GM12878 (cell line): ENCODE data around the gene IGF2R.

Experiments used
- CHD1 ChIP-seq: IDR thresholded peaks from 2 replicates; pipeline ENCODE4 v1.6.1; 2012; ENCODE audit warnings: low read depth, low read length, improper control_type of control experiment
- CHD4 ChIP-seq: fragments of 200-600 bp; sonication (generic); IDR thresholded peaks from 2 replicates; pipeline ENCODE4 v1.6.1; 2016; ENCODE audit warnings: mild to moderate bottlenecking
- CTCF ChIP-seq, 3 experiments: IDR thresholded peaks in 2 of 3; conservative IDR thresholded peaks in 1 of 3; 2 replicates each; pipeline ENCODE4 v1.5.1; 2011; ENCODE audit warnings: low read depth in 3 of 3, low read length in 3 of 3, mild to moderate bottlenecking in 3 of 3, control low read depth in 2 of 3, moderate library complexity in 2 of 3, inconsistent platforms in 1 of 3, mixed read lengths in 1 of 3; ENCODE audit not compliant: control insufficient read depth in 2 of 3, insufficient read depth in 1 of 3; ENCODE audit errors: extremely low read depth in 1 of 3
- EGR1 ChIP-seq, 2 experiments: IDR thresholded peaks; 1 replicate in 1 of 2; 2 replicates in 1 of 2; pipeline ENCODE4 v1.6.1; 2011 to 2012; ENCODE audit warnings: low read depth in 2 of 2, low read length in 2 of 2, borderline replicate concordance in 1 of 2, mild to moderate bottlenecking in 1 of 2, moderate library complexity in 1 of 2
- GATAD2B ChIP-seq: fragments of 450-650 bp; conservative IDR thresholded peaks from 2 replicates; pipeline ENCODE4 v1.6.1; 2017; ENCODE audit warnings: low read depth, mild to moderate bottlenecking, moderate library complexity
- POLR2A ChIP-seq: IDR thresholded peaks from 2 replicates; pipeline ENCODE4 v1.6.1; 2011; ENCODE audit warnings: low read depth, mild to moderate bottlenecking, low read length
- SUZ12 ChIP-seq: fragments of 200-600 bp; sonication (generic); IDR thresholded peaks from one replicate; pipeline ENCODE4 v1.6.1; 2018; ENCODE audit warnings: antibody characterized with exemption, mild to moderate bottlenecking; ENCODE audit not compliant: unreplicated experiment
- TF ChIP-seq, protein P1 (sequence below): IDR thresholded peaks from 2 replicates; pipeline ENCODE4 v1.6.1; 2012; ENCODE audit warnings: mild to moderate bottlenecking, low read depth, low read length
- TF ChIP-seq, protein P2 (sequence below): fragments of 150-350 bp; IDR thresholded peaks from 2 replicates; pipeline ENCODE4 v1.6.1; 2016; ENCODE audit warnings: low read depth, low read length
- TF ChIP-seq, protein P3 (sequence below): IDR thresholded peaks from 2 replicates; pipeline ENCODE4 v1.6.1; 2011; ENCODE audit warnings: low read depth, mild to moderate bottlenecking, low read length, moderate library complexity, borderline replicate concordance; ENCODE audit errors: extremely low read depth

- no peak for TF ChIP-seq CTCF (IDR thresholded peaks at IDR 0.05 in 2 of 3, conservative IDR thresholded peaks at IDR 0.05 in 1 of 3; ENCODE audit: control insufficient read depth in 2 of 3, extremely low read depth in 1 of 3, insufficient read depth in 1 of 3, low read depth in 3 of 3, low read length in 3 of 3)
- TF ChIP-seq, protein P1, sequence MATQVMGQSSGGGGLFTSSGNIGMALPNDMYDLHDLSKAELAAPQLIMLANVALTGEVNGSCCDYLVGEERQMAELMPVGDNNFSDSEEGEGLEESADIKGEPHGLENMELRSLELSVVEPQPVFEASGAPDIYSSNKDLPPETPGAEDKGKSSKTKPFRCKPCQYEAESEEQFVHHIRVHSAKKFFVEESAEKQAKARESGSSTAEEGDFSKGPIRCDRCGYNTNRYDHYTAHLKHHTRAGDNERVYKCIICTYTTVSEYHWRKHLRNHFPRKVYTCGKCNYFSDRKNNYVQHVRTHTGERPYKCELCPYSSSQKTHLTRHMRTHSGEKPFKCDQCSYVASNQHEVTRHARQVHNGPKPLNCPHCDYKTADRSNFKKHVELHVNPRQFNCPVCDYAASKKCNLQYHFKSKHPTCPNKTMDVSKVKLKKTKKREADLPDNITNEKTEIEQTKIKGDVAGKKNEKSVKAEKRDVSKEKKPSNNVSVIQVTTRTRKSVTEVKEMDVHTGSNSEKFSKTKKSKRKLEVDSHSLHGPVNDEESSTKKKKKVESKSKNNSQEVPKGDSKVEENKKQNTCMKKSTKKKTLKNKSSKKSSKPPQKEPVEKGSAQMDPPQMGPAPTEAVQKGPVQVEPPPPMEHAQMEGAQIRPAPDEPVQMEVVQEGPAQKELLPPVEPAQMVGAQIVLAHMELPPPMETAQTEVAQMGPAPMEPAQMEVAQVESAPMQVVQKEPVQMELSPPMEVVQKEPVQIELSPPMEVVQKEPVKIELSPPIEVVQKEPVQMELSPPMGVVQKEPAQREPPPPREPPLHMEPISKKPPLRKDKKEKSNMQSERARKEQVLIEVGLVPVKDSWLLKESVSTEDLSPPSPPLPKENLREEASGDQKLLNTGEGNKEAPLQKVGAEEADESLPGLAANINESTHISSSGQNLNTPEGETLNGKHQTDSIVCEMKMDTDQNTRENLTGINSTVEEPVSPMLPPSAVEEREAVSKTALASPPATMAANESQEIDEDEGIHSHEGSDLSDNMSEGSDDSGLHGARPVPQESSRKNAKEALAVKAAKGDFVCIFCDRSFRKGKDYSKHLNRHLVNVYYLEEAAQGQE: no peak
- TF ChIP-seq CHD1: no peak
- TF ChIP-seq, protein P2, sequence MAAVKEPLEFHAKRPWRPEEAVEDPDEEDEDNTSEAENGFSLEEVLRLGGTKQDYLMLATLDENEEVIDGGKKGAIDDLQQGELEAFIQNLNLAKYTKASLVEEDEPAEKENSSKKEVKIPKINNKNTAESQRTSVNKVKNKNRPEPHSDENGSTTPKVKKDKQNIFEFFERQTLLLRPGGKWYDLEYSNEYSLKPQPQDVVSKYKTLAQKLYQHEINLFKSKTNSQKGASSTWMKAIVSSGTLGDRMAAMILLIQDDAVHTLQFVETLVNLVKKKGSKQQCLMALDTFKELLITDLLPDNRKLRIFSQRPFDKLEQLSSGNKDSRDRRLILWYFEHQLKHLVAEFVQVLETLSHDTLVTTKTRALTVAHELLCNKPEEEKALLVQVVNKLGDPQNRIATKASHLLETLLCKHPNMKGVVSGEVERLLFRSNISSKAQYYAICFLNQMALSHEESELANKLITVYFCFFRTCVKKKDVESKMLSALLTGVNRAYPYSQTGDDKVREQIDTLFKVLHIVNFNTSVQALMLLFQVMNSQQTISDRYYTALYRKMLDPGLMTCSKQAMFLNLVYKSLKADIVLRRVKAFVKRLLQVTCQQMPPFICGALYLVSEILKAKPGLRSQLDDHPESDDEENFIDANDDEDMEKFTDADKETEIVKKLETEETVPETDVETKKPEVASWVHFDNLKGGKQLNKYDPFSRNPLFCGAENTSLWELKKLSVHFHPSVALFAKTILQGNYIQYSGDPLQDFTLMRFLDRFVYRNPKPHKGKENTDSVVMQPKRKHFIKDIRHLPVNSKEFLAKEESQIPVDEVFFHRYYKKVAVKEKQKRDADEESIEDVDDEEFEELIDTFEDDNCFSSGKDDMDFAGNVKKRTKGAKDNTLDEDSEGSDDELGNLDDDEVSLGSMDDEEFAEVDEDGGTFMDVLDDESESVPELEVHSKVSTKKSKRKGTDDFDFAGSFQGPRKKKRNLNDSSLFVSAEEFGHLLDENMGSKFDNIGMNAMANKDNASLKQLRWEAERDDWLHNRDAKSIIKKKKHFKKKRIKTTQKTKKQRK: no peak
- no peak for TF ChIP-seq CHD4
- TF ChIP-seq, protein P3, sequence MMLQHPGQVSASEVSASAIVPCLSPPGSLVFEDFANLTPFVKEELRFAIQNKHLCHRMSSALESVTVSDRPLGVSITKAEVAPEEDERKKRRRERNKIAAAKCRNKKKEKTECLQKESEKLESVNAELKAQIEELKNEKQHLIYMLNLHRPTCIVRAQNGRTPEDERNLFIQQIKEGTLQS: no peak
- TF ChIP-seq EGR1 (IDR thresholded peaks at IDR 0.05; ENCODE audit: borderline replicate concordance in 1 of 2, low read depth in 2 of 2, low read length in 2 of 2): no peak
- 0 out of 2 replicates have a peak, but pooled peaks have one; percentile 7 for TF ChIP-seq GATAD2B
- TF ChIP-seq SUZ12: no peak
- no peak for TF ChIP-seq POLR2A
Observed at GRCh38 chr6:159929819-159930218, 39.1 kb upstream of the IGF2R start.
